ENCODE measurements around the gene LCT. TPM values are rescaled to one million over a fixed set of nuclear protein-coding genes. Genes with fewer than 3 reads are reported as not detected.
A peak's percentile ranks its signal among the peaks of the same experiment; 100 is the strongest.

The LCT gene
- total RNA-seq, 1 experiment from 2014 or later, result 0.04 TPM

- DNase-seq, result peak; percentile 89
- no peak overlapping the region for H2AK5ac ChIP-seq (ENCODE audit: insufficient read length, low read length)
- H3K4me1 Mint-ChIP-seq, result peaks cover 8 to 11% of the 10 kb centered on the region in 2 experiments; a peak in 3 of 4 replicates
- WGBS (ENCODE audit: extremely low coverage, insufficient read length, low lambda C conversion rate), result no CpG with 5 or more reads among the region's 22 CpGs
- H2AFZ ChIP-seq (ENCODE audit: low read length), result no peak overlapping the region
- H3K27ac Mint-ChIP-seq, result no peak overlapping the region; a peak in 1 of 7 replicates
- H3K27me3 Mint-ChIP-seq (ENCODE audit: low read depth), result peaks cover 2% of the 10 kb centered on the region
- no peak overlapping the region for H3K23ac ChIP-seq (ENCODE audit: insufficient read length, low read depth, low read length)
- no peak overlapping the region for H3K4me2 ChIP-seq (ENCODE audit: insufficient read depth, insufficient read length, low read length)
- H3K9ac ChIP-seq (ENCODE audit: extremely low read depth, insufficient read length, low read length), result no peak overlapping the region
- H4K20me1 ChIP-seq (ENCODE audit: control insufficient read depth, insufficient read depth, insufficient read length), result no peaks in the 10 kb centered on the region
- no peak overlapping the region for H4K91ac ChIP-seq (ENCODE audit: insufficient read length, low read depth, low read length)
- no peak overlapping the region for H2BK12ac ChIP-seq (ENCODE audit: insufficient read length, low read depth, low read length)
- H3K18ac ChIP-seq (ENCODE audit: insufficient read length, low read depth, low read length), result no peak overlapping the region
- H3K56ac ChIP-seq (ENCODE audit: insufficient read length, low read depth, low read length), result no peak overlapping the region
- no peak overlapping the region for H3K14ac ChIP-seq (ENCODE audit: insufficient read depth, low read length)
- no peak overlapping the region for H4K5ac ChIP-seq (ENCODE audit: insufficient read length, low read depth, low read length)
- no peak overlapping the region for H3K4ac ChIP-seq (ENCODE audit: low read depth, low read length)
- no peaks in the 10 kb centered on the region for H3K9me3 ChIP-seq (ENCODE audit: control insufficient read depth, low read depth, low read length)
- no peaks in the 10 kb centered on the region for H3K79me1 ChIP-seq (ENCODE audit: insufficient read depth, low read depth, low read length, poor library complexity, severe bottlenecking)
- H3K36me3 Mint-ChIP-seq (ENCODE audit: insufficient read depth in 1 of 3, low read depth in 3 of 3), result peaks cover 0 to 19% (median 17%) of the 10 kb centered on the region in 3 experiments; a peak in 6 of 7 replicates
- no peak overlapping the region for H2BK20ac ChIP-seq (ENCODE audit: low read depth, low read length, poor library complexity, severe bottlenecking)
- H3K4me1 ChIP-seq (ENCODE audit: insufficient read depth, low read length), result no peaks in the 10 kb centered on the region
- H4K8ac ChIP-seq (replicated peaks; ENCODE audit: insufficient read length, low read depth, low read length), result no peak overlapping the region
- H3K79me2 ChIP-seq (ENCODE audit: insufficient read depth, low read length), result no peaks in the 10 kb centered on the region
- no peak overlapping the region for H2BK120ac ChIP-seq (ENCODE audit: low read depth, low read length, poor library complexity, severe bottlenecking)
- H3K27ac ChIP-seq (ENCODE audit: insufficient read length, low read depth, low read length), result no peak overlapping the region
- H3T11ph ChIP-seq (ENCODE audit: low read length), result no peak overlapping the region
- no peaks in the 10 kb centered on the region for H3K23me2 ChIP-seq (ENCODE audit: insufficient read length, low read depth, low read length, poor library complexity, severe bottlenecking)
- peaks cover 25 to 27% of the 10 kb centered on the region in 2 experiments for H3K9me3 Mint-ChIP-seq
- H2BK15ac ChIP-seq (ENCODE audit: low read depth, low read length), result no peak overlapping the region
- TF ChIP-seq CTCF (conservative IDR thresholded peaks at IDR 0.05), result peak; percentile 96
- no peak overlapping the region; a peak in 1 of 5 replicates for H3K4me3 Mint-ChIP-seq
- H2BK5ac ChIP-seq (ENCODE audit: insufficient read length, low read length), result no peak overlapping the region
- H3K27me3 ChIP-seq (ENCODE audit: insufficient read depth, low read length), result no peaks in the 10 kb centered on the region
These were observed 39.3 kb downstream of the LCT start for GRCh38 chr2:135797497-135798274.

Data from H9 (cell line).